Osteoblast (primary cell): ENCODE measurements around the gene BTBD7. TPM values are rescaled to one million over a fixed set of nuclear protein-coding genes. Genes with fewer than 3 reads are reported as not detected.

ENCODE experiments used
- DNase-seq: peaks from one replicate; pipeline ENCODE4 v3.0.0; 2011; ENCODE audit warnings: low spot score, mixed read lengths; ENCODE audit not compliant: insufficient read length; ENCODE audit errors: missing footprints
- H2AFZ ChIP-seq: 2 replicates; pipeline ENCODE4 v1.6.0; 2011; ENCODE audit warnings: mild to moderate bottlenecking, low read length
- H3K27ac ChIP-seq: 2 replicates; pipeline ENCODE4 v1.5.1; 2011; ENCODE audit warnings: mild to moderate bottlenecking, low read depth, low read length, moderate library complexity
- H3K27me3 ChIP-seq: 2 replicates; pipeline ENCODE4 v1.6.0; 2012; ENCODE audit warnings: mild to moderate bottlenecking, control low read depth, inconsistent platforms, low read length, moderate library complexity; ENCODE audit not compliant: insufficient read depth
- H3K36me3 ChIP-seq: 2 replicates; pipeline ENCODE4 v1.5.1; 2011; ENCODE audit warnings: mild to moderate bottlenecking, low read length, control low read depth, moderate library complexity; ENCODE audit not compliant: insufficient read depth
- H3K4me1 ChIP-seq: 2 replicates; pipeline ENCODE4 v1.5.1; 2011; ENCODE audit warnings: mild to moderate bottlenecking, low read length, control low read depth, moderate library complexity; ENCODE audit not compliant: insufficient read depth
- H3K4me2 ChIP-seq: 2 replicates; pipeline ENCODE4 v1.6.0; 2011; ENCODE audit warnings: mild to moderate bottlenecking, low read length; ENCODE audit not compliant: insufficient read depth
- H3K4me3 ChIP-seq: fragments of 200-600 bp; sonication (generic); 3 replicates; pipeline ENCODE4 v1.5.1; 2012; ENCODE audit warnings: mild to moderate bottlenecking, low read length, inconsistent platforms; ENCODE audit not compliant: insufficient read depth
- H3K79me2 ChIP-seq: 2 replicates; pipeline ENCODE4 v1.6.0; 2012; ENCODE audit warnings: mild to moderate bottlenecking, low read length, control low read depth, inconsistent platforms; ENCODE audit not compliant: insufficient read depth
- H3K9me3 ChIP-seq: 2 replicates; pipeline ENCODE4 v1.5.1; 2011; ENCODE audit warnings: low read depth, low read length, control low read depth
- H4K20me1 ChIP-seq: 2 replicates; pipeline ENCODE4 v1.6.0; 2012; ENCODE audit warnings: mild to moderate bottlenecking, low read length, control low read depth; ENCODE audit not compliant: insufficient read depth
- total RNA-seq: library from RNA; depleted of rRNA; stranded (reverse); fragments of >200 nt; gene quantifications from 2 replicates; pipeline ENCODE4 v1.2.3, GENCODE V29; 2012
- TF ChIP-seq, protein P1 (sequence below): IDR thresholded peaks from 2 replicates; pipeline ENCODE4 v1.5.1; 2011; ENCODE audit warnings: mild to moderate bottlenecking, low read depth, low read length, moderate library complexity; ENCODE audit errors: extremely low read depth

The BTBD7 gene
- total RNA-seq, 1 donor, result 31.1 TPM

DNA sequence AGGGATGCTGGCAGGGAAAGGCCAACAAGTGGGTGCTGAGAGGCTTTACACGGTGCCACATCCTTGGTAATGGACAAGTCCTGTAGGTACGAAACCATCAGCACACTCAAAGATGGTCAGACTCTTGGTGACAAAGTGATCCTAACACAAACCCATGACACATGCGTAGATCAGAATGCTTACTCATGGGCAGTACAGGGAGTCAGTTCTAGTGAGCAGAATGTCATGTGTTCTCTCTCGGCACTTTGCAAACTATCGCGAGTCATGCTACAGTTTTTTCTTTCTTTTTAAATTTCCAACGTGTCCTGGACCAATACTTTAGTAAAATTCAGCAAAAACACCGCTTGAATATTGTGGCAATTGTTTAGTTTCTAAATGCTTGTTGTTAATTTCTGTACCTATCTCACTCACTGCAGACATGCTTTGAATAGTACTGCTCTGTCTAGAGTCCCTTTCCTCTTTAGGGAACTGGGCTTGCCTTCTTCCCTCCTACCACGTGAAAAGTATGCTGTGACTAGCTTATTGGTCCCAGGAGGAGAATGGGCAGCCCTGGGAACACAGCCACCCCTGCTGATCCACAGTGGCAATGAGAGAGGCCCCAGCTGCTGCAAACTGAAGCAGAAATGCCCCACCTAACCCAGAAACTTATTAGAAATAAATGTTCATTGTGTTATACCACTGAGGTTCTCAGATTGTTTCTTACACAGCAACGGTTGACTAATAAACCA lies 63.3 kb downstream of the BTBD7 start:
- peaks cover 6% of the 10 kb centered on the region for H3K4me1 ChIP-seq
- peak overlapping the region; percentile 55 for H3K4me3 ChIP-seq
- H3K27me3 ChIP-seq, result no peaks in the 10 kb centered on the region
- H2AFZ ChIP-seq, result peak overlapping the region; percentile 38
- H3K79me2 ChIP-seq, result peaks cover 55% of the 10 kb centered on the region
- peak; percentile 19 for DNase-seq
- H4K20me1 ChIP-seq, result peaks cover 5% of the 10 kb centered on the region
- TF ChIP-seq, protein P1, sequence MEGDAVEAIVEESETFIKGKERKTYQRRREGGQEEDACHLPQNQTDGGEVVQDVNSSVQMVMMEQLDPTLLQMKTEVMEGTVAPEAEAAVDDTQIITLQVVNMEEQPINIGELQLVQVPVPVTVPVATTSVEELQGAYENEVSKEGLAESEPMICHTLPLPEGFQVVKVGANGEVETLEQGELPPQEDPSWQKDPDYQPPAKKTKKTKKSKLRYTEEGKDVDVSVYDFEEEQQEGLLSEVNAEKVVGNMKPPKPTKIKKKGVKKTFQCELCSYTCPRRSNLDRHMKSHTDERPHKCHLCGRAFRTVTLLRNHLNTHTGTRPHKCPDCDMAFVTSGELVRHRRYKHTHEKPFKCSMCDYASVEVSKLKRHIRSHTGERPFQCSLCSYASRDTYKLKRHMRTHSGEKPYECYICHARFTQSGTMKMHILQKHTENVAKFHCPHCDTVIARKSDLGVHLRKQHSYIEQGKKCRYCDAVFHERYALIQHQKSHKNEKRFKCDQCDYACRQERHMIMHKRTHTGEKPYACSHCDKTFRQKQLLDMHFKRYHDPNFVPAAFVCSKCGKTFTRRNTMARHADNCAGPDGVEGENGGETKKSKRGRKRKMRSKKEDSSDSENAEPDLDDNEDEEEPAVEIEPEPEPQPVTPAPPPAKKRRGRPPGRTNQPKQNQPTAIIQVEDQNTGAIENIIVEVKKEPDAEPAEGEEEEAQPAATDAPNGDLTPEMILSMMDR, result peak; percentile 5
- no peaks in the 10 kb centered on the region for H3K9me3 ChIP-seq
- peak overlapping the region; percentile 83 for H3K27ac ChIP-seq
- peak overlapping the region; percentile 77 for H3K4me2 ChIP-seq
- no peaks in the 10 kb centered on the region for H3K36me3 ChIP-seq

DNA sequence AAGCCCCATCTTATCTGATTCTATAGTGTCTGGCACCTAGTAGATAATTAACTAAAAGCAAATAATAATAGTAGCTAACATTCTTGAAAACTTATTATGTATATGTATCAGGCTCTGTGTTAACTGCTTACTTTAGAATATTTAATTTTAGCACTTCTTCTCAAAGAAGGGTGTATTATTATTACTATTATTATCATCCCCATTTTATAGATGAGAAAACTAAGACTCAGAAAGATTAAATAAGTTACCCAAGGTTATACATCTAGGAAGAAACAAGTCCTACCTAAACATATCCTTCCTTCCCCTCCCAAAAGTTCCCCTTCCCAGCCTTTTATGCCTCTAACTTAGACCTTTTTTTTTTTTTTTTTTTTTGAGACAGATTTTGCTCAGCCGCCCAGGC lies 64.4 kb downstream of the BTBD7 start:
- Histone ChIP-seq H2AFZ (no peak overlapping the region), H3K4me3 (no peak overlapping the region), H3K27me3 (no peaks in the 10 kb centered on the region), H3K9me3 (no peaks in the 10 kb centered on the region), H3K79me2 (peaks cover 51% of the 10 kb centered on the region), H4K20me1 (peaks cover 9% of the 10 kb centered on the region), H3K4me1 (peaks cover 12% of the 10 kb centered on the region), H3K27ac (no peak overlapping the region), H3K36me3 (peaks cover 4% of the 10 kb centered on the region), H3K4me2 (no peak overlapping the region)
- TF ChIP-seq, protein P1, result no peak
- no peak for DNase-seq

- Histone ChIP-seq H3K4me3 (no peak overlapping the region), H3K27ac (no peak overlapping the region), H3K4me1 (peaks cover 15% of the 10 kb centered on the region), H3K36me3 (peaks cover 10% of the 10 kb centered on the region), H3K27me3 (no peaks in the 10 kb centered on the region), H2AFZ (no peak overlapping the region), H3K4me2 (no peak overlapping the region), H3K79me2 (peaks cover 43% of the 10 kb centered on the region), H3K9me3 (no peaks in the 10 kb centered on the region), H4K20me1 (peaks cover 12% of the 10 kb centered on the region)
- no peak for DNase-seq
- TF ChIP-seq, protein P1, result no peak
Observed at GRCh38 chr14:93267149-93267711, 65.6 kb downstream of the BTBD7 start.

GRCh38 chr14:93266127-93266526 lies 66.7 kb downstream of the BTBD7 start:
- Histone ChIP-seq H3K27ac (no peak overlapping the region), H3K27me3 (no peaks in the 10 kb centered on the region), H3K4me2 (no peak overlapping the region), H2AFZ (no peak overlapping the region), H3K4me3 (no peak overlapping the region), H3K4me1 (peaks cover 15% of the 10 kb centered on the region), H3K9me3 (no peaks in the 10 kb centered on the region), H3K36me3 (peaks cover 18% of the 10 kb centered on the region), H3K79me2 (peaks cover 41% of the 10 kb centered on the region), H4K20me1 (peaks cover 12% of the 10 kb centered on the region)
- no peak for DNase-seq
- TF ChIP-seq, protein P1, result no peak
